HG02642 (cell line): ENCODE measurements around the gene PDE6B.
"Not testable (repeated sequence)": the region's sequence is repeated elsewhere in the genome, so short reads cannot be mapped to it uniquely, and the experiment has no call there.

Source experiments
- ATAC-seq: cut with Tn5 transposase; IDR thresholded peaks from one replicate; pipeline ENCODE4 v1.9.1; 2021; ENCODE audit warnings: mild to moderate bottlenecking; ENCODE audit not compliant: unreplicated experiment, poor library complexity

PDE6B gene

GRCh38 chr4:699816-700580, 74.6 kb downstream of the PDE6B start:
- ATAC-seq, result no peak

- no peak for ATAC-seq
Observed at GRCh38 chr4:700587-701264, 75.4 kb downstream of the PDE6B start.

- no peak for ATAC-seq
Observed at GRCh38 chr4:702618-703048, 77.3 kb downstream of the PDE6B start.

GRCh38 chr4:703336-704197, 78.2 kb downstream of the PDE6B start:
- ATAC-seq, result no peak

GRCh38 chr4:704198-704891, 79.0 kb downstream of the PDE6B start:
- no peak for ATAC-seq

- ATAC-seq, result no peak
Observed at GRCh38 chr4:704971-705277, 79.6 kb downstream of the PDE6B start.

- peak; percentile 94 for ATAC-seq
Observed at GRCh38 chr4:705278-706082, 80.1 kb downstream of the PDE6B start, which contains the start of gene PCGF3. TSS of gene PCGF3 (plus strand) at chr4:705832. CDS start at chr4:733681, 27,849 bp downstream.

GRCh38 chr4:706083-706633, 80.8 kb downstream of the PDE6B start:
- ATAC-seq, result not testable (repeated sequence)

GRCh38 chr4:706834-707598, 81.6 kb downstream of the PDE6B start:
- no peak for ATAC-seq

- no peak for ATAC-seq
Observed at GRCh38 chr4:707929-708630, 82.7 kb downstream of the PDE6B start.

GRCh38 chr4:708631-708933, 83.2 kb downstream of the PDE6B start:
- no peak for ATAC-seq

GRCh38 chr4:709348-709747, 84.0 kb downstream of the PDE6B start:
- no peak for ATAC-seq

- ATAC-seq, result no peak
Observed at GRCh38 chr4:710116-710515, 84.7 kb downstream of the PDE6B start.

- no peak for ATAC-seq
Observed at GRCh38 chr4:710916-711315, 85.5 kb downstream of the PDE6B start.

- ATAC-seq, result no peak
Observed at GRCh38 chr4:712093-712492, 86.7 kb downstream of the PDE6B start.

GRCh38 chr4:712916-713632, 87.7 kb downstream of the PDE6B start:
- ATAC-seq, result no peak

- no peak for ATAC-seq
Observed at GRCh38 chr4:714087-714486, 88.7 kb downstream of the PDE6B start.
